ENCODE data around the gene ZNF536.

The ZNF536 gene

DNA sequence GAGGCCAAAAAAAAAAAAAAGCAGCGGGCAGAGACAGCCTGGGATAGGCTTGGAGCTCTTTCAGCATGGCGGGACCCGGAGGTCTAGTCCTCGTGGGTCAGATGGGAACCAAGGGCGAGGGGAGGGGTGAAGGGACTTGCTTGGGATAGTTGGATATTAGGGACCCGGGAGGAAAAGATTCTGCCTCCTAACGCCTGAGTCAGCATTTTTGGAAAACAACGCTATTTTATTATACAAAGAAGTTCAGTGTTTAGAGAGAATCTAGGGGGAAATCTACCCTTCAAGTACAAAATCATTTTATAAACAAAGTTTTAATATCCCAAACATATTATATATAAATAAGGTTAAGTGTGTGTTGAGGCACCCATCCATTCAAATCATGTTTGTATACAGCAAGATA, 156.7 kb downstream of the ZNF536 start:
- Histone ChIP-seq H3K9me3 (ENCODE audit: low read length) (no peaks in the 10 kb centered on the region), H3K9ac (ENCODE audit: low read length) (no peak overlapping the region), H3K27ac (ENCODE audit: low read depth, low read length) (no peak overlapping the region), H3K27me3 (ENCODE audit: control insufficient read depth in 1 of 2, insufficient read depth in 2 of 2, low read length in 2 of 2) (no peaks in the 10 kb centered on the region), H3K36me3 (ENCODE audit: insufficient read depth, low read length) (no peaks in the 10 kb centered on the region), H3K4me3 (ENCODE audit: low read depth in 1 of 2, low read length in 2 of 2) (no peak overlapping the region), H3K4me1 (ENCODE audit: insufficient read depth, low read length) (no peaks in the 10 kb centered on the region)

DNA sequence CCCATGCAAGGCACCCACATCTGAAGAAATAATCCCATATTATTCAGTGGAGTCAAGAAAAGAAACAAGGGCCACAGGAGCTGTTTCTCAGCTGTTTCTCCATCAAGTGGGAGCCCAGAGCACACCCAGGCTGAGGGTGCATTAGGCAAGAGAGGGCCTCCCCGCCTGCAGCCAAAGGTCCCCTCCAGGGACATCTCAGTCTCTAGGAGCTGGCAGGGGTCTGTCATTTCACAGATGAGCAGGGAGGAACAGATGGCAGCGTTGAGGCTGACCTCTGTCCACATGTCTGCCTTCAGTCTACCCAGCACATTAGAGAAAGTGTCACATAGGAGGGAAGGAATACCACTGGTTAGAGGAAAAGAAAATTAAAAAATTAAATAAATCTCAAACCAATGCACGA, 157.7 kb downstream of the ZNF536 start:
- Histone ChIP-seq H3K36me3 (ENCODE audit: insufficient read depth, low read length) (no peaks in the 10 kb centered on the region), H3K27ac (ENCODE audit: low read depth, low read length) (no peak overlapping the region), H3K27me3 (ENCODE audit: control insufficient read depth in 1 of 2, insufficient read depth in 2 of 2, low read length in 2 of 2) (no peaks in the 10 kb centered on the region), H3K9ac (ENCODE audit: low read length) (no peak overlapping the region), H3K4me3 (ENCODE audit: low read depth in 1 of 2, low read length in 2 of 2) (no peak overlapping the region), H3K9me3 (ENCODE audit: low read length) (no peaks in the 10 kb centered on the region), H3K4me1 (ENCODE audit: insufficient read depth, low read length) (no peaks in the 10 kb centered on the region)

DNA sequence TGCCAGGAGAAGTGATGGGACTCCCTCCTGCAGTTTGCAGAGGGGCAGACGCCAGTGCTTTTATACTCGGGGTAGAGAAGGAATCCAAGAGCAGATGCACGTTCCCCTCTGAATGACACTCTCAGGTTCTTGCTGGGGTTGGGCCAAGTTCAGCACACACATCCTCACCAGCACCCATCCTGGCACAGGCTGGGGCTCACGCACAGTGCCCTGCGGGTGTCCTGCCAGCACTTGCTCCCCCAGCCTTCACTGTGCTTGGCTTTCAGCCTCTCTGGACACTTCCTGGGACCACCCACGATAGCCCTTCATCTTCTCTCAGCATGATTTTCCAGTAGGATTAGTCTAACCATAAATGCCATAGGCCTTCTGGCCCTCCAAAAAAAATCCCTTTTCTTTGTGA, 158.6 kb downstream of the ZNF536 start:
- Histone ChIP-seq H3K36me3 (ENCODE audit: insufficient read depth, low read length) (no peaks in the 10 kb centered on the region), H3K4me1 (ENCODE audit: insufficient read depth, low read length) (no peaks in the 10 kb centered on the region), H3K9ac (ENCODE audit: low read length) (no peak overlapping the region), H3K27ac (ENCODE audit: low read depth, low read length) (no peak overlapping the region), H3K4me3 (ENCODE audit: low read depth in 1 of 2, low read length in 2 of 2) (no peak overlapping the region), H3K27me3 (ENCODE audit: control insufficient read depth in 1 of 2, insufficient read depth in 2 of 2, low read length in 2 of 2) (no peaks in the 10 kb centered on the region), H3K9me3 (ENCODE audit: low read length) (no peaks in the 10 kb centered on the region)

DNA sequence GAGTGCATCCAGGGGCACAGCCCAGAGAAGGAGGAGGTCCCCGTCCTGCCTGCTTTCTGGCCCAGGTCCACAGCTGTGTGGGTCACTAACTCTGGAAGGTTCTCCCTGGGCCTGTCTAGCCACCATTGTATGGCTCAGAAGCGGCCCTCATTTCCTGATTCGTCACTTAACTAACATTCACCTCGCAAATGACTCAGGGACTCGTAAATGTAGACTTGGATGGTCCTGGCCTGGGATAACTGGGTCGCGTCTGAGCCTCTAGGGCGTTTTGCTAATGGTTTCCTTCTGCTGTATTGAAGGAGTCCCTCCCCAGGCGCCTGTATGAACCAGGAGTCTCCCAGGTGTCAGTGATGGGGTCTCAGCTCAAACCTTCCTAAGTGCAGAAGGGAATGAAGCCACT, 162.8 kb downstream of the ZNF536 start:
- Histone ChIP-seq H3K27ac (ENCODE audit: low read depth, low read length) (no peak overlapping the region), H3K27me3 (ENCODE audit: control insufficient read depth in 1 of 2, insufficient read depth in 2 of 2, low read length in 2 of 2) (no peaks in the 10 kb centered on the region), H3K9me3 (ENCODE audit: low read length) (no peaks in the 10 kb centered on the region), H3K4me1 (ENCODE audit: insufficient read depth, low read length) (no peaks in the 10 kb centered on the region), H3K36me3 (ENCODE audit: insufficient read depth, low read length) (no peaks in the 10 kb centered on the region), H3K4me3 (ENCODE audit: low read depth in 1 of 2, low read length in 2 of 2) (no peak overlapping the region), H3K9ac (ENCODE audit: low read length) (no peak overlapping the region)

DNA sequence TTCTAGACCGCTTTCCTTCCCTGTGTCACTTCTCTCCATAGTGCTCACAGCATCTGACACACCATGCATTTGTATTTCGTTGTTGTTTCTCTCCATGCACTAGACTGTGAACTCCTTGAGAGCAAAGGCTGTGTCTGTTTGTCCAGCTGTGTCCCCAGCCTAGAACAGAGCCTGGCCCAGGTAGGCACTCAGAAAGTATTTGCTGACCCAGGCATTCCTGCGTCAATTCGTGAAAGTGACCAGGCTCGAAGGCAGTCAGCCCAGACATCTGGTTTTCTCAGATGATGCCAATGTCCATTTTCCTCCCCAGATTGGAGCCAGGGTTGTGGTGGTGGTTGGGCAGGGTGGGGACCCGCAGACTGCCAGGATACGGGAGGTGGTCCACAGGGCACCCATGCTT, 164.8 kb downstream of the ZNF536 start:
- Histone ChIP-seq H3K9ac (ENCODE audit: low read length) (no peak overlapping the region), H3K9me3 (ENCODE audit: low read length) (no peaks in the 10 kb centered on the region), H3K27me3 (ENCODE audit: control insufficient read depth in 1 of 2, insufficient read depth in 2 of 2, low read length in 2 of 2) (no peaks in the 10 kb centered on the region), H3K36me3 (ENCODE audit: insufficient read depth, low read length) (no peaks in the 10 kb centered on the region), H3K4me1 (ENCODE audit: insufficient read depth, low read length) (no peaks in the 10 kb centered on the region), H3K27ac (ENCODE audit: low read depth, low read length) (no peak overlapping the region), H3K4me3 (ENCODE audit: low read depth in 1 of 2, low read length in 2 of 2) (no peak overlapping the region)

DNA sequence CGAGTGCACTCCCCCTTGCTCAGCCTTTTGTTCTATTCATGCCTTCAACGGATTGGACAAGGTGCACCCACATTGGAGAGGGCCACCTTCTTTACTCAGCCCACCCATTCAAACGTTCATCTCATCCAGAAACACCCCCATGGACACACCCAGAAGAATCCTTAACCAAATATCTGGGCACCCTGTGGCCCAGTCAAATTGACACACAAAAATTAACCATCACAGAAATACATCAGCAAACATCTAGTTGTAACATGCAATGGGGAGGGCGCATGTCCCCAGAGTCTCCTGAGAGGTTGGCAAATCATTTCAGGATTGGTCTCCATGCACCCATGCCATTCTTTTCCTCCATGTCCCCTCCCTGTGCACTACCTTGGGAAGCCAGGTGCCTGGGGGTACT, 167.1 kb downstream of the ZNF536 start:
- Histone ChIP-seq H3K27ac (ENCODE audit: low read depth, low read length) (no peak overlapping the region), H3K9ac (ENCODE audit: low read length) (no peak overlapping the region), H3K36me3 (ENCODE audit: insufficient read depth, low read length) (no peaks in the 10 kb centered on the region), H3K4me1 (ENCODE audit: insufficient read depth, low read length) (no peaks in the 10 kb centered on the region), H3K27me3 (ENCODE audit: control insufficient read depth in 1 of 2, insufficient read depth in 2 of 2, low read length in 2 of 2) (no peaks in the 10 kb centered on the region), H3K9me3 (ENCODE audit: low read length) (no peaks in the 10 kb centered on the region), H3K4me3 (ENCODE audit: low read depth in 1 of 2, low read length in 2 of 2) (no peak overlapping the region)

DNA sequence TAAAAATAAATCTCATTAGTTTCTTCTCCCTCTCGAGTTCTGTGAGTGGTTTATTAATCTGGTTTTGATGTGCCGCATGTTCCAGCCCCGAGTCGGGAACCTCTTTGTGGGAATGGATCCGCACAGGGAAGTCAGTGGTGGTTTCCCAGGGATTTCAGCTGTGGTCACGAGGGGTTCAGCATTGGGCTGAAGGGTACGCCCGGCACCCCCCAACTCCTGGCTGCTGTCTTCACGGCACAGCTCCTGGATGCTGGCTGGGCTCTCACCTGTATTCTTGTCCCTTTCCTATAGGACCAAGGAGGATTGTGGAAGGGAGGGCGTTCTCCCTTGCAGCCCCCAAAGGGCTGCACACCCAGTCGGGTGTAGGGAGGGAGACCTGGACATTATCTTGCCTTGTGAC, 167.8 kb downstream of the ZNF536 start:
- H3K27me3 ChIP-seq (ENCODE audit: control insufficient read depth in 1 of 2, insufficient read depth in 2 of 2, low read length in 2 of 2), result no peaks in the 10 kb centered on the region
- no peak overlapping the region for H3K4me3 ChIP-seq (ENCODE audit: low read depth in 1 of 2, low read length in 2 of 2)
- H3K27ac ChIP-seq (ENCODE audit: low read depth, low read length), result no peak overlapping the region
- H3K4me1 ChIP-seq (ENCODE audit: insufficient read depth, low read length), result no peaks in the 10 kb centered on the region
- no peaks in the 10 kb centered on the region for H3K9me3 ChIP-seq (ENCODE audit: low read length)
- no peak overlapping the region for H3K9ac ChIP-seq (ENCODE audit: low read length)
- no peaks in the 10 kb centered on the region for H3K36me3 ChIP-seq (ENCODE audit: insufficient read depth, low read length)

DNA sequence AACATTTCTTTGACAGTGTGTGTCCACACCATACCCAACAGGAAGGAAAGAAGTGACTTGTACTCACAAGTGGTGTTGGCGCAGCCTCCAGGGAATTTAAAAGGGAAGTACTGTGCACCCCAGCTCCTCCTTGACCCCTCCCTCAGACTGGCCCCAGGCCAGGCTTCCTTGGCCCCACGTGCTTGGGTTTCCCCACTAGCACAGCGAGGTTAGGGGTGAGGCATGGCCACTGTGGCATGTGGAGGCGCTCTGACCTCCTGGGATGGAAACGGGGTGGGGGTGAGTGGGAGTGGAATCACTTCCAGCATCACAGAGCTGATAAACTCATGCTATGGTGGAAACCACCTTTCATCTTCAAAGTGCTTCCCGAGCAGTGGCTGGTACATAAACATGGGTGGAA, 168.6 kb downstream of the ZNF536 start:
- H3K36me3 ChIP-seq (ENCODE audit: insufficient read depth, low read length), result no peaks in the 10 kb centered on the region
- H3K4me3 ChIP-seq (ENCODE audit: low read depth in 1 of 2, low read length in 2 of 2), result no peak overlapping the region
- H3K27ac ChIP-seq (ENCODE audit: low read depth, low read length), result no peak overlapping the region
- no peaks in the 10 kb centered on the region for H3K27me3 ChIP-seq (ENCODE audit: control insufficient read depth in 1 of 2, insufficient read depth in 2 of 2, low read length in 2 of 2)
- H3K9me3 ChIP-seq (ENCODE audit: low read length), result no peaks in the 10 kb centered on the region
- H3K9ac ChIP-seq (ENCODE audit: low read length), result no peak overlapping the region
- no peaks in the 10 kb centered on the region for H3K4me1 ChIP-seq (ENCODE audit: insufficient read depth, low read length)

DNA sequence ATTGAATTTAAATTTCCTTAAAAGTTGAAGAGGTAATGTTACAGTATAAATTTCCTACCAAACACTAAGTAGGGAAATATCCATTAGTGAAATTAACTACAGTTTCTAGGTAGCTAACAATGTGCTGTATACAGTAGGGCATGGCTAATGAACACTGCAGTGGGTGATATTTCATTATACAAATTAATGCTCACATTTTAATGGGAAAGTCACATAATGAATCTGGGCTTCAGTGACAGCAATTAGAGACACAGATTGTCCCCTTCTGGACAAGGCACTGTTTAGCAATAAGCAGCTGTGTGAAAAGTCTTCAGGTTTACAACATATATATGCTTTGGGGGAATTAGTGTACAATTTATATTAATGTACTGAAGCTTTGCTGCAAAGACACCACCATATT, 169.4 kb downstream of the ZNF536 start:
- Histone ChIP-seq H3K9me3 (ENCODE audit: low read length) (no peaks in the 10 kb centered on the region), H3K27ac (ENCODE audit: low read depth, low read length) (no peak overlapping the region), H3K4me1 (ENCODE audit: insufficient read depth, low read length) (no peaks in the 10 kb centered on the region), H3K36me3 (ENCODE audit: insufficient read depth, low read length) (no peaks in the 10 kb centered on the region), H3K27me3 (ENCODE audit: control insufficient read depth in 1 of 2, insufficient read depth in 2 of 2, low read length in 2 of 2) (no peaks in the 10 kb centered on the region), H3K9ac (ENCODE audit: low read length) (no peak overlapping the region), H3K4me3 (ENCODE audit: low read depth in 1 of 2, low read length in 2 of 2) (no peak overlapping the region)

DNA sequence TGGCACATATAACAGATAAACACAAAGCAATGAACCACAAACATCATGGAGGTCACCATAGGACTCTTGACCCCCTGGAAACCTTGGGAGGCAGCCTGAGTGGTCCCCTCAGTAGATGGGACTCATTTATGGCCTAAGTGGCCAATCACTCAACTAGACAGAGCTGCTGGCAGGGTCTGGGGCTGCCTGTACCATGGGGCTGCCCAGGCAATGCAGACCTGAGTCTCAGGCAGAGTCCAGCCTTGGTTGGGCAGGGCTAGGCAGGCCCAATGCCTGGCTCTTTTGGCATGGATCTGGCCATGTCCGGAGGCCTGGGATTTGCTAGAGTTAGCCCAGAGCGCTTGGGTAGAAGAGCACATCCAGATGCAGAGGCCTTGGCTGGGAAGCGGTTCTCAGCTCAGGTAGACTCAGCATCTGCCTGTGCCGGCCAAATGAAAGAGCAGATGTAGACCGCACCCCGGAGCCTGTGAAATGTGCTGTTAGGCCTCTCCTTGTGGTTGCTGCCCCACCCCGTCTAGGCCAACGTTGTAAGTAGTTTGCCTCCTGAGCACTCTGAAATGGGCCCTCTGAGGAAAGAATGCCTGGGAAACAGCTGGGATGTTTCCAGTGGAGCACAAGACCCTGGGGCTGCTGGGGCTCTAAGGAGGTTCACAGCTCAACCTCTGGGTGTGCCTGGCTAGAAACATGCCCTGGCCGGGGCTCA, 171.2 kb downstream of the ZNF536 start:
- no peaks in the 10 kb centered on the region for H3K9me3 ChIP-seq (ENCODE audit: low read length)
- H3K27me3 ChIP-seq (ENCODE audit: control insufficient read depth in 1 of 2, insufficient read depth in 2 of 2, low read length in 2 of 2), result no peaks in the 10 kb centered on the region
- H3K9ac ChIP-seq (ENCODE audit: low read length), result no peak overlapping the region
- no peaks in the 10 kb centered on the region for H3K36me3 ChIP-seq (ENCODE audit: insufficient read depth, low read length)
- no peaks in the 10 kb centered on the region for H3K4me1 ChIP-seq (ENCODE audit: insufficient read depth, low read length)
- no peak overlapping the region for H3K27ac ChIP-seq (ENCODE audit: low read depth, low read length)
- no peak overlapping the region for H3K4me3 ChIP-seq (ENCODE audit: low read depth in 1 of 2, low read length in 2 of 2)

DNA sequence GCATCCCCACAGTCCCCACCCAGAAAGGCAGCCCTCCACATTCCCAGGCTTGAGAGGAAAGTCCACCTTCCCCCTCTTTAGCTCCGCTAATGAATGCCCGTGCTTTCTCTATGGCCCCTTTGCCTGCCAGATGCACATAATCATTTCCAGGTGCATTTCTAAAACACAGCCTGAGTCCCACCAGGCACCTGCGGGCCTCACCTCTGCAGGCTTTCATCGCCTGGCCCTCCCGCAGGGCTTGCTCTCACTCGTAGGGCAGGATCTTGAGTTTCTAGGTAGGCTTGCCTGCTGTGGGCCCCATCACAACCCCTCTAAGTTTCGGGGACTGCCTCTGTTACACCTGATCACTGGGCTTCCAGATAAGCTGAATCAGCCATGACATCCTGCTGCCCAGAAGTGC, 173.6 kb downstream of the ZNF536 start:
- H3K27me3 ChIP-seq (ENCODE audit: control insufficient read depth in 1 of 2, insufficient read depth in 2 of 2, low read length in 2 of 2), result no peaks in the 10 kb centered on the region
- no peak overlapping the region for H3K4me3 ChIP-seq (ENCODE audit: low read depth in 1 of 2, low read length in 2 of 2)
- H3K9ac ChIP-seq (ENCODE audit: low read length), result no peak overlapping the region
- no peaks in the 10 kb centered on the region for H3K4me1 ChIP-seq (ENCODE audit: insufficient read depth, low read length)
- no peaks in the 10 kb centered on the region for H3K36me3 ChIP-seq (ENCODE audit: insufficient read depth, low read length)
- no peaks in the 10 kb centered on the region for H3K9me3 ChIP-seq (ENCODE audit: low read length)
- H3K27ac ChIP-seq (ENCODE audit: low read depth, low read length), result no peak overlapping the region

DNA sequence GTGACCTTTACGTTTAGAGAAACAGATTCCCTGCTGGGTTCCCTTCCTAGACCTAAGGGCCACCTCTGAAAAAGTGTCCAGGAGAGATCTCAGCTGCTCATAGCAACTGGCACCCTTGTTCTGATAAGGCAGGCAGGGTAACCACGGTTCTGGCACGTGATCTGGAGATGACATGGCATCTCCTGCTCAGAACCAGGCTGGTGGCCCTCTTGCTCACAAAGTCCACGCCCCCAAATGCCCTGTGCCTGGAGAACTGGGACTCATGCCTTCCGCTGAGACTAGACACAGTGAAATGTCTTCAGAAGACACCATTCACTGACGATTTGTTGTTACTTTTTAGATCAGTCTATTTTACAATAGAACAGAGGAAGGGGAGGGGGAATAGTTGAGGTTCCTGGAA, 174.1 kb downstream of the ZNF536 start:
- Histone ChIP-seq H3K27me3 (ENCODE audit: control insufficient read depth in 1 of 2, insufficient read depth in 2 of 2, low read length in 2 of 2) (no peaks in the 10 kb centered on the region), H3K4me1 (ENCODE audit: insufficient read depth, low read length) (no peaks in the 10 kb centered on the region), H3K9ac (ENCODE audit: low read length) (no peak overlapping the region), H3K36me3 (ENCODE audit: insufficient read depth, low read length) (no peaks in the 10 kb centered on the region), H3K9me3 (ENCODE audit: low read length) (no peaks in the 10 kb centered on the region), H3K27ac (ENCODE audit: low read depth, low read length) (no peak overlapping the region), H3K4me3 (ENCODE audit: low read depth in 1 of 2, low read length in 2 of 2) (no peak overlapping the region)
